A549 treated with Hydrocortisone at 1 μM for 4 hours (cell line): Measurements from ENCODE around the gene SDC3. TPM values are rescaled to one million over a fixed set of nuclear protein-coding genes. Genes with fewer than 3 reads are reported as not detected.

Source experiments
- total RNA-seq: library from RNA; stranded (reverse); fragments of 200-300 nt; extraction: Qiagen RNA extraction; gene quantifications from 5 replicates; pipeline ENCODE4 v1.2.3, GENCODE V29; 2022

SDC3 gene
- total RNA-seq, result 8.0 to 12.2 TPM (median 9.9 TPM) in 5 replicates

GRCh38 chr1:30908696-30909364 lies at the start of gene SDC3:
Gene SDC3, minus strand, starts transcription at chr1:30908758. Its CDS starts 172 bp downstream, at chr1:30908586.

Other genes with a start within 250 kb of the SDC3 start
- 0.03 to 0.12 TPM (median 0.10 TPM) in 3 of 5 replicates, not detected in the others for gene MATN1, start 185.2 kb downstream of the SDC3 start, total RNA-seq
- gene LAPTM5, start 151.0 kb downstream of the SDC3 start, total RNA-seq, result 0.12 to 0.30 TPM (median 0.28 TPM) in 5 replicates
- 23.0 to 36.2 TPM (median 30.2 TPM) in 5 replicates for gene PUM1, start 157.0 kb upstream of the SDC3 start, total RNA-seq